SK-N-SH treated with all-trans-retinoic acid at 6 μM for 48 hours (cell line): ENCODE data around the gene GLIS1.

Experiments
- BACH2 ChIP-seq: fragments of 250-450 bp; sonication (Bioruptor Pico); IDR thresholded peaks from 2 replicates; pipeline ENCODE4 v1.9.0; 2021; ENCODE audit warnings: mild to moderate bottlenecking, borderline replicate concordance
- CSRNP3 ChIP-seq: fragments of 250-450 bp; sonication (Bioruptor Pico); IDR thresholded peaks from 2 replicates; pipeline ENCODE4 v1.5.1; 2021; ENCODE audit warnings: mild to moderate bottlenecking, moderate library complexity
- ISL1 ChIP-seq: fragments of 250-450 bp; sonication (Bioruptor Pico); IDR thresholded peaks from 2 replicates; pipeline ENCODE4 v2.1.2; 2022; ENCODE audit warnings: mild to moderate bottlenecking, moderate library complexity
- RARB ChIP-seq: fragments of 250-450 bp; sonication (Bioruptor Pico); IDR thresholded peaks from 2 replicates; pipeline ENCODE4 v1.8.0; 2021; ENCODE audit warnings: mild to moderate bottlenecking, moderate library complexity
- SNAI2 ChIP-seq: fragments of 250-450 bp; sonication (Bioruptor Pico); IDR thresholded peaks from 2 replicates; pipeline ENCODE4 v1.5.0; 2020; ENCODE audit warnings: mild to moderate bottlenecking, moderate library complexity
- TSHZ2 ChIP-seq: fragments of 250-450 bp; sonication (Bioruptor Pico); IDR thresholded peaks from 2 replicates; pipeline ENCODE4 v1.5.0; 2020; ENCODE audit warnings: mild to moderate bottlenecking, moderate library complexity
- ZFP3 ChIP-seq: fragments of 250-450 bp; sonication (Bioruptor Pico); IDR thresholded peaks from 2 replicates; pipeline ENCODE4 v1.5.0; 2020; ENCODE audit warnings: mild to moderate bottlenecking, moderate library complexity
- ZFP30 ChIP-seq: fragments of 450-650 bp; formaldehyde crosslinking; IDR thresholded peaks from 2 replicates; pipeline ENCODE4 v1.5.0; 2022; ENCODE audit warnings: mild to moderate bottlenecking, moderate library complexity

- TF ChIP-seq RARB (no peak), ISL1 (CRISPR knock-in tag) (no peak), CSRNP3 (CRISPR knock-in tag) (no peak), SNAI2 (CRISPR knock-in tag) (no peak), BACH2 (CRISPR knock-in tag) (no peak), TSHZ2 (no peak), ZFP30 (CRISPR knock-in tag) (no peak), ZFP3 (no peak)
Measured at GRCh38 chr1:53608676-53609075, 130.3 kb downstream of the GLIS1 start.
